GM06990 (cell line): ENCODE results near the gene DERA.

ENCODE experiments used
- DNase-seq: peaks from one replicate; pipeline ENCODE4 v3.0.0-alpha.2; 2011; ENCODE audit not compliant: insufficient read length; ENCODE audit errors: extremely low read depth
- H3K27me3 ChIP-seq: replicated peaks from 2 replicates; pipeline ENCODE4 v1.6.0; 2011; ENCODE audit warnings: low read length; ENCODE audit not compliant: control insufficient read depth, insufficient read depth
- H3K36me3 ChIP-seq: 2 replicates; pipeline ENCODE4 v1.5.1; 2011; ENCODE audit warnings: low read length; ENCODE audit not compliant: control insufficient read depth, insufficient read depth
- H3K4me3 ChIP-seq: replicated peaks from 2 replicates; pipeline ENCODE4 v1.5.1; 2011; ENCODE audit warnings: low read depth, mild to moderate bottlenecking, control low read depth, low read length
- TF ChIP-seq, protein P1 (sequence below): IDR thresholded peaks from 2 replicates; pipeline ENCODE4 v1.5.1; 2011; ENCODE audit warnings: low read length, control low read depth, mild to moderate bottlenecking, inconsistent platforms; ENCODE audit not compliant: insufficient read depth, poor library complexity, severe bottlenecking

DERA gene

DNA sequence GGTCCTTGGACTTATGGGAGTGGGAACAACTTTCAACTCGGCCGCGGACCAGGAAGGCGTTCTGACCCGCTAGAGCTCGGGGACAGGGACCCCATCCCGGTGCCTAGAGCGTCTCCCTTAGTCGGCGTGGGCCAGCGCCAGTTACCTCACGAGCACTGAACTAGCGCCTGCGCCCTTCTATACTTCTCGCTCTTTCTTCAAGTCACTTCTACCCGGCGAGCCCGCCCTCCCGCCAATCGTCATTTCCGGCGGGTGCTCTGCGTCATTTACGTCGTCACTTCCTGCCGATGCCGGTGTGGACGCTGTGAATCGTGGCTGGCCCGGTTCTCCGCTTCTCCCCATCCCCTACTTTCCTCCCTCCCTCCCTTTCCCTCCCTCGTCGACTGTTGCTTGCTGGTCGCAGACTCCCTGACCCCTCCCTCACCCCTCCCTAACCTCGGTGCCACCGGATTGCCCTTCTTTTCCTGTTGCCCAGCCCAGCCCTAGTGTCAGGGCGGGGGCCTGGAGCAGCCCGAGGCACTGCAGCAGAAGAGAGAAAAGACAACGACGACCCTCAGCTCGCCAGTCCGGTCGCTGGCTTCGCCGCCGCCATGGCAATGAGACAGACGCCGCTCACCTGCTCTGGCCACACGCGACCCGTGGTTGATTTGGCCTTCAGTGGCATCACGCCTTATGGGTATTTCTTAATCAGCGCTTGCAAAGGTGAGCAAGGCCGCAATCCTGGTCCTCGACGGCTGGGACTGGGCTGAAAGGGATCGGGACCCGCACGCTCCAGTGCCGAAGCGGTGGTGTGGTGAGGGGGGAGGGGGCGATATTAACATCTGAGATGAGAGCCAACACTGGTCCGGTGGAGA is 28.8 kb upstream of the DERA start, which contains the start of gene STRAP:
Gene STRAP, plus strand, starts transcription at position 270 of the 854 bp plus-strand sequence. Its CDS starts 321 bp downstream, at position 591.
- no peaks in the 10 kb centered on the region for H3K27me3 ChIP-seq
- peak within 1 kb of the TSS; percentile 95 for H3K4me3 ChIP-seq
- DNase-seq: peak; percentile 97
- TF ChIP-seq, protein P1, sequence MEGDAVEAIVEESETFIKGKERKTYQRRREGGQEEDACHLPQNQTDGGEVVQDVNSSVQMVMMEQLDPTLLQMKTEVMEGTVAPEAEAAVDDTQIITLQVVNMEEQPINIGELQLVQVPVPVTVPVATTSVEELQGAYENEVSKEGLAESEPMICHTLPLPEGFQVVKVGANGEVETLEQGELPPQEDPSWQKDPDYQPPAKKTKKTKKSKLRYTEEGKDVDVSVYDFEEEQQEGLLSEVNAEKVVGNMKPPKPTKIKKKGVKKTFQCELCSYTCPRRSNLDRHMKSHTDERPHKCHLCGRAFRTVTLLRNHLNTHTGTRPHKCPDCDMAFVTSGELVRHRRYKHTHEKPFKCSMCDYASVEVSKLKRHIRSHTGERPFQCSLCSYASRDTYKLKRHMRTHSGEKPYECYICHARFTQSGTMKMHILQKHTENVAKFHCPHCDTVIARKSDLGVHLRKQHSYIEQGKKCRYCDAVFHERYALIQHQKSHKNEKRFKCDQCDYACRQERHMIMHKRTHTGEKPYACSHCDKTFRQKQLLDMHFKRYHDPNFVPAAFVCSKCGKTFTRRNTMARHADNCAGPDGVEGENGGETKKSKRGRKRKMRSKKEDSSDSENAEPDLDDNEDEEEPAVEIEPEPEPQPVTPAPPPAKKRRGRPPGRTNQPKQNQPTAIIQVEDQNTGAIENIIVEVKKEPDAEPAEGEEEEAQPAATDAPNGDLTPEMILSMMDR: no peak
- H3K36me3 ChIP-seq: no peaks in the 10 kb centered on the region; the same call in 1 of the 2 replicates

DNA sequence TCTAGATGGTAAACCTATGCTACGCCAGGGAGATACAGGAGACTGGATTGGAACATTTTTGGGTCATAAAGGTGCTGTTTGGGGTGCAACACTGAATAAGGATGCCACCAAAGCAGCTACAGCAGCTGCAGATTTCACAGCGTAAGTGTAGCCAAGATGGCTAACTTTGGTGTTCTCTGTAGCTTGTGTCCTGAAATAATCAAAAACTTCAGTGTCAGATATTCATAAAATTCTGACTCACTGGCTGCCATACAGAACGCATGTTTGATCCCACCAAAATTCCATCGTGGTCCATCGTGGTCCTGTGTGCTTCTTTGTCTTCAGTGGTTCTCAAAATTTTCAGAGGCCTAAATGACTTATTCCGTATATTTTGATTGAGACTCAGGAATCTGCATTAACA is 27.6 kb upstream of the DERA start:
- H3K36me3 ChIP-seq: no peaks in the 10 kb centered on the region; the same call in 1 of the 2 replicates
- H3K4me3 ChIP-seq: peak overlapping the region; percentile 95
- no peaks in the 10 kb centered on the region for H3K27me3 ChIP-seq
- no peak for DNase-seq
- TF ChIP-seq, protein P1: no peak

DNA sequence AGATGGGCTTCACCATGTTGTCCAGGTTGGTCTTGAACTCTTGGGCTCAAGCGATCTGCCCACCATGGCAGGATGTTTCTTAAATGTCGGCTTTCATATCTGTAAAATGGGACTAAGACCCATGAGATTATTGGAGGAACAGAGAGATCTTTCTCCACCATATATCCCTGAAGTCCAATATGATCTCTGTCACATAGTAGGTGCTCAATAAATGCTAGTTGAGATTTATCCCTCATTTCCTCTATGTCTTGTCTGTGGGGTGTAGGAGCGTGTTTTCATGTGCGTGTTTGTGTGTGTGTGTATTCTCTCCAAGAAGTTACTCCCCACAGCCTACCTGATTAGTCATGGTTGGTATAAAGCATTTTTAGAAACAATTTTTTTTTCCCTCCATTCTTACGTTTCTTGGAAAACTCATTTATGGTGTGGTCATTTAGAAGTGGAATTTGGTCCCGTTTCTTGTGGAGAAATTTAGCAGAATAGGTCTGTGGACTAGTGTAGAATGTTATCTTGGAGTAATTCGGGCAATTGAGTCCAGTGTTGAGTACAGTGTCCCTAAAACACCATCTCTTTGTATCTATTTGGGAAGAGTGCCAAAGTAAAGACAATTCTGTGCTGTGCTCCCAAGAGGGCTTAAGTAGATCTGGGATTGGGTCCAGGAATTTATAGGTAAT is 24.6 kb upstream of the DERA start:
- no peak overlapping the region for H3K4me3 ChIP-seq
- DNase-seq: no peak
- no peaks in the 10 kb centered on the region for H3K27me3 ChIP-seq
- TF ChIP-seq, protein P1: no peak
- no peaks in the 10 kb centered on the region; the same call in 1 of the 2 replicates for H3K36me3 ChIP-seq

DNA sequence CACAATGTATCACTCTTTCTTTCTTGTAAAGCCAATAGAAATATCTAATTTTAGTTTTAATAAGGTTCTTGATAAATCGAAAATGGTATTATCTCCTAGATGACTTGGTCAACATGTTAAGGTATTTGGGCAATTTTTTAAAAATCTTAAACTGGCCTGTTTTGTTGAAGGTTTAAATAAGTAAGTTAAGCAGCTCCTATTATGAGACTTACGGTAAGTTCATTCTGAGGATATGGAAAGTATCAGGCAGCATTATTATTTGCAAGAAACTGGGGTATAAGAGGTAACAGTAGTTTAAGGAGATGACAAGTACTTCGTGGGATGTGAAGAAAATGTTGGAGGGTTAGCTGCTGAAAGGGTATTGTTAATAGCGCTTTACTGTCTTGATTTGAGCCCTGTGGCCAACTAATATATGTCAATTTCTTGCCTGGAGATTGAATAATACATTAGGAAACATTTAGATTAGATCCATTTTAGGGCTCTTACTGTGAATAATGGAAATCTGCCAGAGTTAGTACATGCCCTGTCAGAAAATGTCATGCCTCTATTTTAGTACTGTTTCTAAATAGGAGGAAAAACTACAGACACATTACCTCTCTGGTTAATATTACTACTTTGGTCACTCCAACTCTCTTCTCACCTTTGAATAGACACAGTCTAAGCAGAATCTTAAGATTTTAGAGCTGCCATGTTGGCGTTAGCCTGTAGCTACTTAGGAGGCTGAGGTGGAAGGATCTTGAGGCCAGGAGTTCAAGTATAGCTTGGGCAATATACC is 23.9 kb upstream of the DERA start:
- Histone ChIP-seq H3K4me3 (no peak overlapping the region), H3K36me3 (no peaks in the 10 kb centered on the region; the same call in 1 of the 2 replicates), H3K27me3 (no peaks in the 10 kb centered on the region)
- TF ChIP-seq, protein P1: no peak
- DNase-seq: no peak

DNA sequence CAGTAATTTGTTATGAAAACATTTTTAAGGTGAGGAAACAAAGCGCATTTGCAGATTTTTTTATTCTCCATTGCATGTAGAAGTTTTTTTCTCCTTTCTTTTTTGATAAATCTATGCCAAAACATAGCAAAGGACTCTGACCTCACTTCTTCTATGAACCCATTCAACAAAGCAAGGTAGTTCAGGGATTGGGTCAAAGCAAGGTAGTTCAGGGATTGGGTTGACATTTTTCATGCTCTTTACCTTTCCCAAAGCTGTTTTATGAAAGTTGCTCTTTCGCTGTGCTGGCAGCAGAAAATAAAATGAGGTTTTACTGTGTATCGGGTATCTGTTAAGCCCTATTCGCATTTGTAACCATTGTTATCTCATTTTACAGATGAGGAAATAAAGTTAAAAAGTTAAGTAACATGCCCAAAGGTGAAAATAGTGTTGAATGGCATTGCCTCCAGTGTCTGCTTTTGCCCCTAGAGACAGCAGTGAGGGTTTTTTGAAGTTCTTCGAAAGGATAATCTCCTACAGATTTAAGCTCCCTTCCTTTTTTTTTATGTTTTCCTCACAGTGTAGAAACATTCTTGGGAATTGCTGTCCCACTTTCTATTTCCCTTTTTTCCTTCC is 18.4 kb upstream of the DERA start:
- peaks cover 6% of the 10 kb centered on the region; the same call in 1 of the 2 replicates for H3K36me3 ChIP-seq
- DNase-seq: no peak
- H3K4me3 ChIP-seq: no peak overlapping the region
- no peaks in the 10 kb centered on the region for H3K27me3 ChIP-seq
- TF ChIP-seq, protein P1: no peak
